ENCODE measurements around the gene IL37.
"Not testable (repeated sequence)": the region's sequence is repeated elsewhere in the genome, so short reads cannot be mapped to it uniquely, and the experiment has no call there.

Gene IL37

GRCh38 chr2:112923237-112923966 is 12.4 kb downstream of the IL37 start:
- no peak for DNase-seq (ENCODE audit: low spot score)

- no peak for DNase-seq (ENCODE audit: low spot score)
Observed at GRCh38 chr2:112923967-112924338, 13.0 kb downstream of the IL37 start.

- no peak for DNase-seq (ENCODE audit: low spot score)
Observed at GRCh38 chr2:112924360-112924759, 13.4 kb downstream of the IL37 start.

- DNase-seq (ENCODE audit: low spot score), result no peak
Observed at GRCh38 chr2:112924821-112925220, 13.9 kb downstream of the IL37 start.

- no peak for DNase-seq (ENCODE audit: low spot score)
Observed at GRCh38 chr2:112926707-112927106, 15.7 kb downstream of the IL37 start.

GRCh38 chr2:112927745-112928144 is 16.8 kb downstream of the IL37 start:
- DNase-seq (ENCODE audit: low spot score), result no peak

- DNase-seq (ENCODE audit: low spot score), result no peak
Observed at GRCh38 chr2:112933261-112933660, 22.3 kb downstream of the IL37 start.

GRCh38 chr2:112934117-112934516 is 23.2 kb downstream of the IL37 start:
- not testable (repeated sequence) for DNase-seq (ENCODE audit: low spot score)

- no peak for DNase-seq (ENCODE audit: low spot score)
Observed at GRCh38 chr2:112936927-112937232, 25.9 kb downstream of the IL37 start.

GRCh38 chr2:112938904-112939303 is 27.9 kb downstream of the IL37 start:
- DNase-seq (ENCODE audit: low spot score), result no peak

GRCh38 chr2:112939425-112939824 is 28.5 kb downstream of the IL37 start:
- no peak for DNase-seq (ENCODE audit: low spot score)

GRCh38 chr2:112940859-112941625 is 30.1 kb downstream of the IL37 start:
- no peak for DNase-seq (ENCODE audit: low spot score)

- DNase-seq (ENCODE audit: low spot score), result peak; percentile 77
Observed at GRCh38 chr2:112941753-112942653, 31.0 kb downstream of the IL37 start.

GRCh38 chr2:112942654-112943002 is 31.7 kb downstream of the IL37 start:
- no peak for DNase-seq (ENCODE audit: low spot score)

- no peak for DNase-seq (ENCODE audit: low spot score)
Observed at GRCh38 chr2:112944971-112945370, 34.0 kb downstream of the IL37 start.

- DNase-seq (ENCODE audit: low spot score), result no peak
Observed at GRCh38 chr2:112946086-112946485, 35.1 kb downstream of the IL37 start.

- no peak for DNase-seq (ENCODE audit: low spot score)
Observed at GRCh38 chr2:112947374-112947773, 36.4 kb downstream of the IL37 start.

GRCh38 chr2:112949456-112949855 is 38.5 kb downstream of the IL37 start:
- DNase-seq (ENCODE audit: low spot score), result no peak

GRCh38 chr2:112954364-112954763 is 43.4 kb downstream of the IL37 start:
- no peak for DNase-seq (ENCODE audit: low spot score)

GRCh38 chr2:112957511-112957910 is 46.5 kb downstream of the IL37 start:
- no peak for DNase-seq (ENCODE audit: low spot score)

GRCh38 chr2:112958428-112959108 is 47.6 kb downstream of the IL37 start:
- DNase-seq (ENCODE audit: low spot score), result peak; percentile 66

GRCh38 chr2:112959109-112959812 is 48.3 kb downstream of the IL37 start:
- no peak for DNase-seq (ENCODE audit: low spot score)

Data from AG08396 (cell line).